DMS53 treated with DMSO at 0.1 percent for 48 hours (cell line): Measurements from ENCODE around the gene RAB11FIP4.

Experiments used
- DNase-seq: peaks from one replicate; lab custom pipeline; 2025; ENCODE audit not compliant: unreplicated experiment; lab: John Stamatoyannopoulos, UW

The RAB11FIP4 gene

DNA sequence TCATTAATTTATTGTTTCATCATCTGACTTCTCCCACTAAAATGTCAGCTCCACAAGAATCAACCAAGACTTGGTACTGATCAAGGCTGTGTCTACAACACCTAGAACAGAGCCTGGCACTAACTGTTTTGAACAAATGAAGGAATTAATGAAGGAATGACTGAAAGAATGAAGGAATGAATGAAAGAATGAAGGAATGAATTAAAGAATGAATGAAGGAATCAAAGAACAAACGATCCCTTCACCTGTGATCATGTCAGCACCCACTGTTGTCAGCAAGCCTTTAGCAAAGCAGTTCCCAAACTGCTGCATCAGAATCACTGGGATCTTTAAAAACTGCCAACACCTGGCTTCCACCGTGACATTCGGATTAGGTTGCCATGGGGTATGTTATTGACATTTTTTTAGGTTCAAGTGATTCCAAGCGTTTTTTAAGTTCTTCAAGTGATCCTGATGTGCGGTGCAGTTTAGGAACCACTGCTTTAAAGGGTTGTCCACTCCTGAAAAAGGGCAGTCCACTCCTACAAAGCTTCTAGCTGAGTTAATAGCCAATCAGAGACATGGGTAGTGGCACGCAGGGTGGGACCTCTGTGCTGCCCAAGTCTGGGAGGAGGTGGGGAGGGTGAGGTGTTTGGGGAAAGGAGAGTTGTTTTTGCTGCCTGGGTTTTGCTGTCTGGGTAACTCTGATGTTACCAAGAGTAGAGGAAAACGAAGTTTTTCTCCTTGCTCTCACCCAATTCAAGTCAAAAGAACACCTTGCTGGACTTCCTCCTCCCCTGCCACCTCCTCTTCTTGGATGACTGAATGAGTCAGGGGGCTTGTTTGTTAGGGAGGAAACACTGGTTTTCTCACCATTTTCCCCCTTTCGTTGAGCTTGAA, 89.7 kb downstream of the RAB11FIP4 start:
- DNase-seq: no peak

DNA sequence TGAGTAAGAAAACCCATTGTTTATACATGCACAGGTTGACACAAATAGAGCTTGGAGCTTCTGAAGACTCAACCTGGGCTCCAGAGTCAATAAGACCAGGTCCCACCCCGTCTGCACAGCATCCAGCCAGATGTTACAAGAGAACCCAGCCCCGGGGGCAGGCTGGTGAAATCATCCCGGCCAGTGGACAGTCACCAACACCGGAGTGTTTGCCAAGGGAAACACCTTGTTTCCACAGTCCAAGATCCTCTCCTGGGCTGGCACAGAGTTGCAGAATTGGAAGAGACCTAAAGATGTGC, 90.3 kb downstream of the RAB11FIP4 start:
- no peak for DNase-seq

DNA sequence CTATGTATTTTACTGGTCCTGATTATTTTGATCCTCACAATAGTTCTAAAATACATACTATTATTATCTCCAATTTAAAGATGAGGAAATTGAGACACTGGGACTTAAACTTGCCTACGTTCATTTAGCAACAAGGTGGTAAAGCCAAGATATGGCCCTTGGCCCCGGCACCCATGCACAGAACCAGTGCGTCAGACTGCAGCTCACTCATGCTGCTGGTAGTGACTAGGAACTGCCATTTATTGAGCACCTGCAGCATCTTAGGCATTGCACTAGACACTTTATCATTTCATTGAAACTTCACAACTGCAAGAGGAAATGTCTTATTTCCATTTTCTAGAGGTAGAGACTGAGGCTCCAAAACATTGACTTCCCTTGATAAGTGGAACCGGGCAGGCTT, 93.3 kb downstream of the RAB11FIP4 start:
- no peak for DNase-seq

DNA sequence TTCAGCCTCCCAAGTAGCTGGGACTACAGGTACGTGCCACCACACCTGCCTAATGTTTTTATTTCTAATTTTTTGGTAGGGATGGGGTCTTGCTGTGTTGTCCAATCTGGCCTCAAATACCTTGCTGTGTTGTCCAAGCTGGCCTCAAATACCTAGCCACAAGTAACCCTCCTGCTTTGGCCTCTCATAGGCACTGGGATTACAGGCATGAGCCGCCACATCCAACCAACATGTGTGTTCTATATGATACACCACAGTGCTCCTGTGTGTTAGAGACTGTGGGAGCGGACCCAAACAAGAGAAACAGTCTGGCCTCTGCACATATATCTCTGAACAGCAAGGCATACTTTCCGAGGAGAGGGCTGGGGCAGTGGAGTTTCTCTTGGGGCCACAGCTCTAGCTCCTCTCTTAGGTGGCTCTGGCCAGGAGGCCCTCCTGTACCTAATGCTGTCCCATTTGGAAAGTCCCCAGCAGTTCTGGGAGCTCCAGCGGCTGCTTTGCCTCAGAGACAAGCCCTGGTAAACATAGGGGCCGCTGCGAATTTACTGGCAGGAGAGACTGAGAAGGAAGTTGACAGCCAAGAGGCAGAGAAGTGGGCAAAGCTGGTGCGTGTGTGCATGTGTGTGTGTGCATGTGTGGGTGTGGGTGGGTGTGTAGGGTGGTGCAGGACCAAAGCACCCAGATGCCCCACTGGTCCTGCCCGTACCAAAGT, 95.0 kb downstream of the RAB11FIP4 start:
- DNase-seq: no peak

DNA sequence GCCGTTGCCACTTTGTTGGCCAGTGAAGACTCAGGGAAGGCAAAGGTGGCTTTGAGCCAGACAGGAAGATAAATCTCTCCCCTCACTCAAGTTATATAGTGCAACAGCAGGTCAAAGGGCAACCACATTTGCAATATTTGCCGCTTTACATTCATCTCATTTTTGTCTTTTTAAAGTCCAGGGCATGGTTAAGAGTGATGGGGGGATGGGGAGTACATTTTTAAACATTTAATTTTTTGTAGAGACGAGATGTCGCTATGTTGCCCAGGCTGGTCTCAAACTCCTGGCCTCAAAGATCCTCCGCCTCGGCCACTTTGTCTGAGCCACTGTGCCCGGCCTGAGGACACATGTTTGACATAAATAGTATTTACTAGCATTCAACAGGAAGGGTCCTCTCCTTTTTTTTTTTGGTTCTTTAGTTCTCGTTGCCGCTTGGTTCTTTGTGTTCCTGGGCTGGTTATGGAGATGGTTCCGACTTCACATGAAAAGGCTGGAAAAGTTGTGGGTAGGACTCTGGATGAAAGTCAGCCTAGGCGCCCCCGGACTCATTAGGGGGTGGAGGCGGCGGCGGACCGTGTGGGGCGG, 95.7 kb downstream of the RAB11FIP4 start:
- DNase-seq: no peak

DNA sequence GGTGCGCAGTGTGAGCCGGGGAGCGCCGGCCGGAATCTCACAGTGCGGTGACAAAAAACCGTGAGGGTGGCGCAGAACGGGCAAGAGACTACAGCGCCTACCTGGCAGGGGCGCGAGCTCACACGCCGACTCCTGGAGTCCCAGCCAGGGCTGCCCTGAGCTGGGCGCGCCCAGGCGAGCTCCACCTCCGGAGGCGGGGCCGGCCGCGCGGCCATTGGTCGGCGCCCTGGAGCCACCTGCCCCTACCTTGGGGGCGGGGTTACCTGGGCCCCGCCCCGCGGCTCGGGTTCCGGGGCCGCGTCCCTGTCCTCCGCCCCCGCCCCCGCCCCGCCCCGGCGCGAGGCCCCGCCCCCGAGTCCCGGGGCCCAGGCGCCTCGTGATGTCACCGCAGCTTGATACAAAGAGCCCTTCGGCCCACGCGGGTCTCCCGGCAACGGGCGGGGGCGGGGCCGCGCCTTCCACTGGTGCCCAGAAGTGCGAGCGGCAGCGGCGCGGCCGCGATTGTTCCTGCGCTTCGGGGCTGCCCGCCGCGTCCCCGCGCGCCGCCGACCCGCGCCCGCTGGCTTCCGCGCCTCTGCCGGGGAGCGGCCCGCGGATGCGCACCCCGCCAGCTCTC, 96.3 kb downstream of the RAB11FIP4 start:
- DNase-seq: peak; percentile 84

DNA sequence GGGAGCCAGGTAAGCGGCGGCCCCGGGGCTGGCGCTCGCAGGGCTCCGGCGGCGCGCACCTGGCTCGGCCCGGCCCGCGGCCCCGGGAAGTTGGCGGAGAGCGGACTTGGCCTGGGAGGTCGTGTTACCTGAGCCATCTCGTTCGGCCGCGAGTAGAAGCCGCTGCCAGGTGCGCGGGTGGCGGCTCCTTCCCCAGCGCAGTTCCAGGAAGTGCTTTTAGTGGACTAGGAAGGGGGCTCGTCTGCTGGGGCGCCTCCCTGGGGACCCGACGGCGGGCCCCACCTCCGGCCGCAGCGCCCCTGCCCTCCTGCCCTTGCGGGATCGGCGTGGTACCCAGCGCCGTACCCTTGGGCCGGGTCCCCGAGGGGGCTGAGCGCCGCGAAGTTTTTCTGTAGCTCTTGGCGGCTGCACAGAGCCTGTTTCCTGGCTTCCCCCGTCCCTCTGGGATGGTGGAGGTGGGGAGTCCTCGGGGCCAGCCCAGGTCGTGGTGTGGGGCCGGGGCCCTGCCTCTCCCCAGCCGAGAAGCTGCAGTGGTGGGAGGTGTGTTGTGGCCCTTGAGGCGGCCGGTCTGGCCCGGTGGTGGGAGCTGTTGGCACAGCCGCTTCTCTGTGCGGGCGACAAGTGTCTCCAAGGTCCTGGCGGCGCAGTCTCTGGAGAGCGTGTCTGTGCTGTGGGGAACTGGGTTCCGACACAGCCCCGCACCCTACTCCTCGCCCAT, 96.9 kb downstream of the RAB11FIP4 start:
- DNase-seq: no peak

DNA sequence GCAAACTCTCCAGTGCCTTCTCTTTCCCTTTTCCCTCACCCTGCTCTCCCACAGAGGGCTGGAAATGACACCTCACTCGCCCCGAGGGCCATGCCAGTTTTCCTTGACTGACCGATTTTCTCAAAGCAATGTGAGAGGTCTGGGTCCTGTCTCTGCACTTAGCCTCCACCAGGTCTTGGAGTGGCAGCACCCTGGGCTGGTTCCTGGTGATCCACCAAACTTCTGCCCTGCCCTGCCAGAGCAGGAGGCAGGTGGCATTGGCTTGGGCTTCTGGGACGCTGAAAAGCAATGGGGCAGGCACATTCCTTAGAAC, 97.5 kb downstream of the RAB11FIP4 start:
- DNase-seq: no peak

DNA sequence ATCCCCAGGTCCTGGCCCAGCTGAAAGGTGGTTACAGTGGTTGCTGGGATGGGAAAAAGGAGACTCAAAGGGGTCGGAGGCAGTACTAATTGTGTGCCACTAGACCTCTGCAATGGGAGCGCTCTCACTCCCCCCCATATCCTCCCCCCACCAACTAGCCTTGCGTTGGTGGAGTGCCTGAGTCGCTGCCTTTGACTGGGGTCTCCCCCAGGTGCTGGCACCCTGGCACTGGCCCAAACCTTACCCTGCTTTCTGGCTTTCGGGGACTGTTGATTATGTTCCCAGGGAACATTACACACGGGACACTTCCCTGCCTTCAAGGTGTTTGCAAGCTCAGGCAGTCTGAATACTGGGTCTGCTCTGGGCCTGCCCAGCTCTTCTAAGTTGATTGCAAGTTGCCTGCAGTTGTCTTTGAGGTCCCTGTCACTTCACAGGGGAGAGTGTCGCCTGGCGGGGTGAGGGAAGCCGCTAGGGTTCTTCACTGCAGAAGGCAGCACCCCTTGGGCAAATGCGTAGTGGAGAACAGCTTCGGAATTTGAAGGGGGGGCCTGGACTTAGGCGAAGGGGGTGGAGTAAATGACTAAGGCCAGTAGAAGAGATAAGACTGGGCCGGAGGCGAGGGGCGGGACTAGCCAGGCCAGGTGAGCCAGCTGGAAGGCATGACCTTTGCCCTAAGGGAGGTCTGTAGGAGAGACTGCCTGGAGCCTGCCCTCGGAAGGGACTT, 98.0 kb downstream of the RAB11FIP4 start:
- DNase-seq: peak; percentile 12

DNA sequence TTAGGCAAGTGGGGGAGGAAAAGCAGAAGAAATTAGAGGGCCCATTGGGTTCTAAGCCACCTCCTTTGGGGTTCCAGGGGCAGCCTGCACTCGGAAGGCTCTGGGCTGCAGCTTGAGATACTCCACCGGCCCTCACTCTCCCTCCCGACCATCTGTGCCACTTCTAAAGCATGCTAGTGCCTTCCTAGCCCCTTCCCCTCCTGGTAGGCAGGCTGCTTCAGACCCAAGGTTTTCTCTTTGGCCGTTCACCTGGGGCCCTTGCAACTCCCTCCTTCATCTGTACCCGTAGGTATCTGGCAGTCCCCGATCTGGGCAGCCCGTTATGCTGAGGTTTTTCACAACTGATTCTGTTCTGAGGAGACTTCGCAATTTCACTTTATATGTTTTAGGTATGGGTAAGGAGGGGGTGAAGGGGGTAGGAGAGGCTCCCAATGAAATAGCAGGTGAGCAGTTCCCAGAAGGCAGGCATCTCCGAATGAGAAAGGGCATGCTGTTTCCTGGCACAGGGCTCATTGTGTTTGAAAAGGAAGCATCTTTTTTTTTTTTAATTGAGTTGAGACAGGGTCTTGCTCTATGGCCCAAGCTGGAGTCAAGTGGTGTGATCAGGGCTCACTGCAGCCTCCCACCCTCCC, 98.7 kb downstream of the RAB11FIP4 start:
- DNase-seq: no peak

DNA sequence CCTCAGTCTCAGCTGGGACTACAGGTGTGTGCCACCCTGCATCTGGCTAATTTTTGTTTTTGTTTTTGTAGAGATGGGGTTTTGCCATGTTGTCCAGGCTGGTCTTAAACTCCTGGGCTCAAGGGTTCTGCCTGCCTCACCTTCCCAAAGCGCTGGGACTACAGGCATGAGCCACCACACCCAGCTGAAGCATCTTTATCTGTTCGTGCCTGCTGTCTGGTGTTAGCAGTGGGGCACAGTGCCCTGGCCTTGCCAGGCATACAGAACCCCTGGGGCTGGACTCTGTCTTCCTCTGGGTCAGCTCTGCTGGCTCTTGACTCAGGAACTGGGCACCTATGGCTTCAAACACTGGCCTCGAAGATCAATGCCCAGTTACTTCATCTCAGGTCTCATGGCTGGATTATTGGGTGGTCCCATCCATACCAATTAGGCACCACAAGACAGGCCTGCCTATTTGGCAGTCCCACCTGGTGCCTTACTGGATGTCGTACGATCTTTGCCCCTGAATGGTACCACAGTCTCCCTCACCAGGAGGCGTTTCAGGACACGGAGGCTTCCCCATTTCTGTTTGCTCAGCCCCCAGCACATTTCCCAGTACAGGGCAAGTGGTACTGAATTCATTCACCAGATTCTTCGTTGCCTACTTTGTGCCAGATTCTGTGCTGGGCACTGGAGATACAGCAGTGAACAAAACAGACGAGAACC, 99.3 kb downstream of the RAB11FIP4 start:
- DNase-seq: no peak

DNA sequence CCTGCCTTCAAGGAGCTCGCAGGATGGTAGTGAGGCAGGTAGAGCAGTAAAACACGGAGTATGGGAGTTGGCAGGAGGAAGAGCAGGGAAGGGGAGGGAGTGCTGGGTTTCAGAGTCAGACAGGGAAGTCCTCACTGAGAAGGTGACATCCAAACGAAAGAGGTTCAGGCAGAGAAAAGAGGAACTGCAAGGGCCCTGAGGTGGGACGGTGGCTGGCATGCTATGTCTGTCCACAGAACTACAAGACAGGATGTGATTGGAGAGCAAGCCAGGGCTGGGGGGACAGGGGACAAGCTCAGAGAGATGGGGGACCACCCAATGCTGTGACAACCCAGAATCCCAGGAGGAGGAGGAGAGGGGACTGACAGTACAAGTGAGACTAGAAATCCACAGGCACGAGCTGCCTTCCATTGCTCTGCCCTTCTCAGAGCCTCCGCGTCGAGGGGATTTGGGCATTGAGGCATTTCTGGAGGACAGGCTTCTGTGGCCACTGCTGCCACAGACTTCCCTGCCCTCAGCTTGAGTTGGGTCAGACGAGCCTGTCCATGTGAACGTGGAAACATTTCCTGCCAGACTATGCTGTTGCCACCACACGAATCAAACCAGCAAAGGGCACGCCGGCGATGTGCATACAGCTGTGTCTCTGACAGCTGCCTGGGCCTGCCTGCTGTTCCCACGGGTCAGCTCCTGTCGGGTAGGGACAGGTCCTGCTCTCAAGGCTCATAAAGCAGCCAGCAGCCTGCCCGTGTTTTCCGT, 100.1 kb downstream of the RAB11FIP4 start:
- DNase-seq: no peak

DNA sequence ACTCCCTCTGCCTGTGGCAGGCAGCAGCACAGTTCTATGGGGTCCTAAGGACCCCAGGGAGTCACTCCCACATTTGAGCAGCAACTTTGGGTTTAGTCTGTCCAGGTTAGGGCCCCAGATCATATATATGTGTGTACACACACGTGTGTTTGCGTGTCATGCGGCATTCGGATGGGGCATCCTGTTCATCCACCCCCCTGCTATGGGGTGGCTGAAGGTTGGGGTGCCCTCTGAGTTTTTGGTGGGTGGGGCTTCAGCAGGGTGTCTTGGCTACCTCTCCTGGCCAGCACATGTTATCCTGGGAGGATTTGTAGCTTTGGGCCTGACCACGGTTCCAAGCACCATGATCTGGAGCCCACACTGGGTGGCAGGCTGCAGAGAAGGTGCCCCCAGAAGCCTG, 100.7 kb downstream of the RAB11FIP4 start:
- DNase-seq: no peak

DNA sequence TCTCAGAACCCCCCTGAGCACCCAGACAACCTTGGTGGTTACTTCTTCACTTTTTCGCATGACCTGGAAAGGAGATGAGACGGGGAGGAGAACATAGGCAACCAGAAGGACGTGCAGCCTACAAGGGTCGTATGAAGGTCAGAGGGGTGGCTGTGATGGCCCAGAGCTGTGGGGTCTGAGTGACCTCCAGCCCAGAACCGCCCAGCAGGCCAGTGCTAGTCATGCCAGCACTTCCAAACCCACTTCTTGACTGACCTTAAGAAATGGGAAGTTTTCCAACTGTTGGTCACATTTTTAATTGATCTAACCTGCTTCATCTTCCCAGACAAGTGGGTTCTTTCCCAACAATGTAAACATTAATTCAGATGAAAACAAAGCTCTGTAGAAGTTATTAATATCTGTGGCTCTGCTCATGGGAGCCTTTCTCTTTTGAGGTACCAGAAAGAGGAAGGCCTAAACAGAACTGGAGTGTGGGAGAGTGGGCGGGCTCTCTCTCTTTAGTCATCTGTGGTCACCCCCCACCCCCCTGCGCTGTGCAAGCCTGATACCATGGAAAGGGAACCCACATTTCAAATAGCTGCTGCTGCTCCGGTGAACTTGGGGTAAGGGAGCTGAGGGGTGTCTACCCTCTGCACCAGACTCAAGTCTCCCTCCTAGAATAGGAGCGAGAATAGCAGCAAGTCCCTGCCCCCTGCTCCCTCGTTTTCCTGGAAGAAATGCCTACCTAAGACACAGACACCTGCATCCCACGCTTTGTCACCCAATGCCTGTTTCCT, 101.6 kb downstream of the RAB11FIP4 start:
- no peak for DNase-seq

DNA sequence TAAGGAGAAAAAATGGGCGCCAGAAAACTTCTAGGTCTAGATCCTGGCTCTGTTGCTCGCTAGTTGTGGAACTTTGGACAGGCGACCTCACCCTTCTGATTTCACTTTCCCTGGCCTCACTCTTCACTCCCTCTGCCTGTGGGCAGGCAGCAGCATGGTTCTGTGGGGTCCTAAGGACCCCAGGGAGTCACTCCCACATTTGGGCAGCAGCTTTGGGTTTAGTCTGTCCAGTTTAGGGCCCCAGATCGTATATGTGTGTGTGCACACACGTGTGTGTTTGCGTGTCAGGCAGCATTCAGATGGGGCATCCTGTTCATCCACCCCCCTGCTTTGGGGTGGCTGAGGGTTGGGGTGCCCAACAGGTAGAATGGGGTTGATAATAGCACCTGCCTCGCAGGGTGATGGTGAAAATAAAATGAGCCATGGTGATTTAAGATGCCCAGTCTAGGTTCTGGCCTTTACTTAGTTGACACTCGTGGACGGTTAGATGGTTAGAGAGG, 102.2 kb downstream of the RAB11FIP4 start:
- no peak for DNase-seq

DNA sequence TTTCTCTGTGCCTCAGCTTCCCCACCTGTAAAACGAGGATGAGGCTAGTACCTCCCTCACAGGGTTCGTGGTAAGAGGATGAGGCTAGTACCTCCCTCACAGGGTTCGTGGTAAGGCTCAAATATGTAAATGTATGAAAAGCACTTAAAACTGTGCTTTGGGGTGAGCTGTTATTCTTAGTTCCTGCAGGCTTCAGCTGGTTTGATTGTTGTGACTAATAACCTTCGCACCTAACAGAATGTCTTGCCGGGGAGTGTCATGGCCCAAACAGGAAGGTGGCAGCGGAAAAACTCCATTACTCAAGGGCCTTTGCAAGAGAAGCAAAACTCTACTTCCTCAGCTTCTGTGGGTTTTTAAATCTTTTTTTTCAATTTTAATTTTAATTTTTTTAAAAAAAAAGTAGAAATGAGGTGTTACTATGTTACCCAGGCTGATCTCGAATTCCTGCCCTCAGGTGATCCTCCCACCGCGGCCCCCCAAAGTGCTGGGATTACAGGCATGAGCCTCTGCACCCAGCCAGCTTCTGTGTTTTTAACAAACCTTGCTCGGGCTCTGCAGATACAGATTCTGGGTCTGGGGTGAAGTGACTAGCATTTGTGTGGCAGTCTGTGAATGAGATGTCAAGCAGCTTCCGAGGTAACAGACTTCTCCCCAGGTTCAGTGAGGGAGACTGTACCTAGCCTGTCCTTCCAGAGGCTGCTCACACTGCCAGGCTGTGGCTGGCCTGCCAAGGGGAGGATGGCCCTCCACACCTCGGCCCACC, 103.0 kb downstream of the RAB11FIP4 start:
- DNase-seq: no peak
